Endothelial cell of umbilical vein (primary cell): ENCODE data around the gene MYL5.

Experiments used
- CTCF ChIP-seq, 2 donors: IDR thresholded peaks; 1 replicate in 1 of 2; 2 replicates in 1 of 2; pipeline ENCODE4 v1.5.1; 2011; ENCODE audit warnings: low read length in 2 of 2, mild to moderate bottlenecking in 2 of 2, moderate library complexity in 2 of 2, control low read depth in 1 of 2, inconsistent platforms in 1 of 2, low read depth in 1 of 2; ENCODE audit not compliant: insufficient read depth in 1 of 2; ENCODE audit errors: extremely low read depth in 1 of 2
- GATA2 ChIP-seq: IDR thresholded peaks from 2 replicates; pipeline ENCODE4 v1.7.0; 2011; ENCODE audit warnings: low read depth, mild to moderate bottlenecking, moderate library complexity, mixed read lengths, low read length; ENCODE audit not compliant: insufficient read length, insufficient read depth
- JUN ChIP-seq: IDR thresholded peaks from 2 replicates; pipeline ENCODE4 v1.6.1; 2011; ENCODE audit warnings: borderline replicate concordance, low read depth; ENCODE audit not compliant: insufficient read length, insufficient read depth

GRCh38 chr4:721261-722168 lies 47.2 kb downstream of the MYL5 start:
- no peak for TF ChIP-seq JUN
- TF ChIP-seq CTCF (IDR thresholded peaks at IDR 0.05; ENCODE audit: extremely low read depth in 1 of 2, insufficient read depth in 1 of 2, low read depth in 1 of 2, low read length in 2 of 2) = no peak
- no peak for TF ChIP-seq GATA2
